ENCODE data around the gene MLLT6. TPM values are rescaled to one million over a fixed set of nuclear protein-coding genes. Genes with fewer than 3 reads are reported as not detected.
A peak's percentile ranks its signal among the peaks of the same experiment; 100 is the strongest.

The MLLT6 gene
- total and polyA plus RNA-seq, 2 of the 13 experiments (the other 11 are each of a cell fraction or from before 2014, with no cell fraction given): 50.7 to 69.5 TPM

- TF ChIP-seq ZBTB10 (CRISPR knock-in tag; IDR thresholded peaks at IDR 0.05; ENCODE audit: borderline replicate concordance) (peak; percentile 98), LRRFIP1 (CRISPR knock-in tag; conservative IDR thresholded peaks at IDR 0.05) (no peak), THRA (CRISPR knock-in tag; IDR thresholded peaks at IDR 0.05; ENCODE audit: borderline replicate concordance) (peak; percentile 99), TAF1 (CRISPR knock-in tag; IDR thresholded peaks at IDR 0.05) (peak; percentile 83), NPAS2 (CRISPR knock-in tag; IDR thresholded peaks at IDR 0.05; ENCODE audit: borderline replicate concordance) (no peak), GRHL1 (CRISPR knock-in tag; conservative IDR thresholded peaks at IDR 0.05) (no peak), CHCHD3 (CRISPR knock-in tag; IDR thresholded peaks at IDR 0.05) (0 out of 2 replicates have a peak, but pooled peaks have one; percentile 8), ZBTB7B (CRISPR knock-in tag; IDR thresholded peaks at IDR 0.05) (peak; percentile 97), NKX3-1 (CRISPR knock-in tag; IDR thresholded peaks at IDR 0.05) (peak; percentile 81), NR2F1 (CRISPR knock-in tag; IDR thresholded peaks at IDR 0.05) (peak; percentile 95 to 97), MBD4 (IDR thresholded peaks at IDR 0.05; ENCODE audit: borderline replicate concordance, low read length) (peak; percentile 82; the same call in 1 of the 2 replicates), ZNF605 (CRISPR knock-in tag; IDR thresholded peaks at IDR 0.05) (peak; percentile 74), ZNF800 (CRISPR knock-in tag; IDR thresholded peaks at IDR 0.05) (no peak; the same call in 1 of the 2 replicates), GZF1 (CRISPR knock-in tag; IDR thresholded peaks at IDR 0.05) (peak; percentile 90)
- TF ChIP-seq, protein P1, sequence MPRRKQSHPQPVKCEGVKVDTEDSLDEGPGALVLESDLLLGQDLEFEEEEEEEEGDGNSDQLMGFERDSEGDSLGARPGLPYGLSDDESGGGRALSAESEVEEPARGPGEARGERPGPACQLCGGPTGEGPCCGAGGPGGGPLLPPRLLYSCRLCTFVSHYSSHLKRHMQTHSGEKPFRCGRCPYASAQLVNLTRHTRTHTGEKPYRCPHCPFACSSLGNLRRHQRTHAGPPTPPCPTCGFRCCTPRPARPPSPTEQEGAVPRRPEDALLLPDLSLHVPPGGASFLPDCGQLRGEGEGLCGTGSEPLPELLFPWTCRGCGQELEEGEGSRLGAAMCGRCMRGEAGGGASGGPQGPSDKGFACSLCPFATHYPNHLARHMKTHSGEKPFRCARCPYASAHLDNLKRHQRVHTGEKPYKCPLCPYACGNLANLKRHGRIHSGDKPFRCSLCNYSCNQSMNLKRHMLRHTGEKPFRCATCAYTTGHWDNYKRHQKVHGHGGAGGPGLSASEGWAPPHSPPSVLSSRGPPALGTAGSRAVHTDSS (CRISPR knock-in tag; conservative IDR thresholded peaks at IDR 0.05): no peak
Measured at GRCh38 chr17:38703742-38704605, 1.1 kb upstream of the MLLT6 start (continued).

Data from HepG2 (cell line).